ENCODE data around the gene A2M.

Gene A2M

DNA sequence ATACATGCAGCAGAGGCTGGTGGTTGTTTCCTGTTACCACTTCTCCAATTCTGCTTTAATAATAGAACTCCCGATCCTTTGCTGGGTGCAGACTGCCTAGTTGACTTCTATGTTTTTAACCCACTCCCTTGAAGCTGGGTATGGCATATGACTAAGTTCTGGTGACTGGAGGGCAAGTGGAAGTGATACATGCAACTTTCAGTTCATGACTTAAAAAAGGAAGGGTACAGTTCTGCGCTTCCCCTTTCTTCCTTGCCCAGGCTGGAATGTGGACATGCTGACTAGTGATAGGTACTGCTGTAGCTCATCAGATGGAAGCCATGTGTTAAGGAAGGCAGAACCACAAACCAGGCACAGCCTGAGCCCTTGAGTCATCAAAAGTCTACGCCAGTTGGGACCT is 2.4 kb upstream of the A2M start:
- Histone ChIP-seq H3K4me3 (ENCODE audit: low read depth in 1 of 2, low read length in 2 of 2) (no peak overlapping the region), H3K4me1 (ENCODE audit: control insufficient read depth in 1 of 2, insufficient read depth in 2 of 2, low read length in 2 of 2) (peaks cover 7 to 9% of the 10 kb centered on the region in 2 donors), H3K27me3 (ENCODE audit: low read depth, low read length) (no peaks in the 10 kb centered on the region), H3K9me3 (ENCODE audit: control insufficient read depth in 1 of 2, low read length in 2 of 2) (no peaks in the 10 kb centered on the region), H3K36me3 (ENCODE audit: control insufficient read depth in 1 of 2, insufficient read depth in 2 of 2, low read length in 2 of 2) (no peaks in the 10 kb centered on the region), H3K27ac (ENCODE audit: low read length) (peak overlapping the region; percentile 19)

DNA sequence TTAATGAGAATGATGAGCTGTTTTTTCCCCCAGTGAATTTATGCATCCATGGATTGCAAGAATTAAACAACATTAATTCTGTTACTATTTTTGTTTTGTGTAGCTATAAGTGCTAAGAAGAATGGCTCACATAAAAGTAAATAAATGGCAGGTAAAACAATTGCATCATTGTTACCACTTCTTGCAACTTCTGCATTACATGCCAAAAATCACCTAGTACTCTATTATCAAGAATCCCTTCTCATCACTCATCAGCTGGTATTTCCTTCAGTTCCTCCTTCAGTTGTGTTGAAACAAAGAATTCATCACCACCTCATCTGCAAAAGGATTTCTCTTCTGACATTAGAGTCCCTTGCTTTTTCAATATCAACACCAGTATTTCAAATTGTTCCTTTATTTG is 773 bp downstream of the A2M start:
- peak overlapping the region; percentile 66 to 67 for H3K4me3 ChIP-seq (ENCODE audit: low read depth in 1 of 2, low read length in 2 of 2)
- peaks cover under 1 to 6% of the 10 kb centered on the region in 2 donors for H3K36me3 ChIP-seq (ENCODE audit: control insufficient read depth in 1 of 2, insufficient read depth in 2 of 2, low read length in 2 of 2)
- peak overlapping the region; percentile 89 for H3K27ac ChIP-seq (ENCODE audit: low read length)
- no peaks in the 10 kb centered on the region for H3K9me3 ChIP-seq (ENCODE audit: control insufficient read depth in 1 of 2, low read length in 2 of 2)
- H3K27me3 ChIP-seq (ENCODE audit: low read depth, low read length): no peaks in the 10 kb centered on the region
- H3K4me1 ChIP-seq (ENCODE audit: control insufficient read depth in 1 of 2, insufficient read depth in 2 of 2, low read length in 2 of 2): peaks cover 7 to 9% of the 10 kb centered on the region in 2 donors

- H3K27me3 ChIP-seq (ENCODE audit: low read depth, low read length): no peaks in the 10 kb centered on the region
- peaks cover 5 to 7% of the 10 kb centered on the region in 2 donors for H3K4me1 ChIP-seq (ENCODE audit: control insufficient read depth in 1 of 2, insufficient read depth in 2 of 2, low read length in 2 of 2)
- peak overlapping the region; percentile 46 to 53 for H3K4me3 ChIP-seq (ENCODE audit: low read depth in 1 of 2, low read length in 2 of 2)
- no peaks in the 10 kb centered on the region for H3K9me3 ChIP-seq (ENCODE audit: control insufficient read depth in 1 of 2, low read length in 2 of 2)
- H3K27ac ChIP-seq (ENCODE audit: low read length): no peak overlapping the region
- peaks cover 9 to 16% of the 10 kb centered on the region in 2 donors for H3K36me3 ChIP-seq (ENCODE audit: control insufficient read depth in 1 of 2, insufficient read depth in 2 of 2, low read length in 2 of 2)
Observed at GRCh38 chr12:9113987-9114309, 1.8 kb downstream of the A2M start.

- Histone ChIP-seq H3K27me3 (ENCODE audit: low read depth, low read length) (no peaks in the 10 kb centered on the region), H3K4me1 (ENCODE audit: control insufficient read depth in 1 of 2, insufficient read depth in 2 of 2, low read length in 2 of 2) (peaks cover 4 to 5% of the 10 kb centered on the region in 2 donors), H3K36me3 (ENCODE audit: control insufficient read depth in 1 of 2, insufficient read depth in 2 of 2, low read length in 2 of 2) (peaks cover 14 to 21% of the 10 kb centered on the region in 2 donors), H3K4me3 (ENCODE audit: low read depth in 1 of 2, low read length in 2 of 2) (peak overlapping the region; percentile 46 to 53), H3K9me3 (ENCODE audit: control insufficient read depth in 1 of 2, low read length in 2 of 2) (no peaks in the 10 kb centered on the region), H3K27ac (ENCODE audit: low read length) (peak overlapping the region; percentile 48)
Observed at GRCh38 chr12:9113296-9113986, 2.3 kb downstream of the A2M start.

- H3K4me1 ChIP-seq (ENCODE audit: control insufficient read depth in 1 of 2, insufficient read depth in 2 of 2, low read length in 2 of 2): peaks cover 2 to 4% of the 10 kb centered on the region in 2 donors
- no peaks in the 10 kb centered on the region for H3K27me3 ChIP-seq (ENCODE audit: low read depth, low read length)
- peaks cover 18 to 25% of the 10 kb centered on the region in 2 donors for H3K36me3 ChIP-seq (ENCODE audit: control insufficient read depth in 1 of 2, insufficient read depth in 2 of 2, low read length in 2 of 2)
- H3K9me3 ChIP-seq (ENCODE audit: control insufficient read depth in 1 of 2, low read length in 2 of 2): no peaks in the 10 kb centered on the region
- H3K4me3 ChIP-seq (ENCODE audit: low read depth in 1 of 2, low read length in 2 of 2): peak overlapping the region; percentile 9 to 53
- no peak overlapping the region for H3K27ac ChIP-seq (ENCODE audit: low read length)
Observed at GRCh38 chr12:9112076-9112853, 3.5 kb downstream of the A2M start.

DNA sequence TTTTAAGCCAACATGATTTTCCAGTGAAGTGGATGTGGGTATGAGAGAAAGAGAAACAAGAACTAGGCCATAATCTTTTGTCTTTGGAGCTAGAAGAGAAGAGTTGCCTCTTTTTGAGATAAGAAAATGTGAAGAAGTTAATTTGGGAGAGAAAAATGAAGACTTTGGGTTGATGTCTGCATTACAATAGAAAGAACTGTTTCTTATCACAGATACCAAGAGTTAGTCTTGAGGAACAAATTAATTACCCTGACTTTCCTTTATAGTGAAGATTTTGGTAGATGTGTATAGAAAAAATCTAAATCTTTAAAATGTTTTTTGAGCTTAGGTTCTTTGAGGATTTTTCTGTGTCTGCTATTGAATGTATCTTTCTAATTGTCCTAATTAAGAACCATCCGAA is 4.2 kb downstream of the A2M start:
- no peak overlapping the region for H3K4me3 ChIP-seq (ENCODE audit: low read depth in 1 of 2, low read length in 2 of 2)
- H3K36me3 ChIP-seq (ENCODE audit: control insufficient read depth in 1 of 2, insufficient read depth in 2 of 2, low read length in 2 of 2): peaks cover 21 to 32% of the 10 kb centered on the region in 2 donors
- no peak overlapping the region for H3K27ac ChIP-seq (ENCODE audit: low read length)
- H3K27me3 ChIP-seq (ENCODE audit: low read depth, low read length): no peaks in the 10 kb centered on the region
- no peaks in the 10 kb centered on the region for H3K9me3 ChIP-seq (ENCODE audit: control insufficient read depth in 1 of 2, low read length in 2 of 2)
- no peaks in the 10 kb centered on the region for H3K4me1 ChIP-seq (ENCODE audit: control insufficient read depth in 1 of 2, insufficient read depth in 2 of 2, low read length in 2 of 2)

- Histone ChIP-seq H3K27me3 (ENCODE audit: low read depth, low read length) (no peaks in the 10 kb centered on the region), H3K9me3 (ENCODE audit: control insufficient read depth in 1 of 2, low read length in 2 of 2) (no peaks in the 10 kb centered on the region), H3K27ac (ENCODE audit: low read length) (no peak overlapping the region), H3K4me1 (ENCODE audit: control insufficient read depth in 1 of 2, insufficient read depth in 2 of 2, low read length in 2 of 2) (no peaks in the 10 kb centered on the region), H3K4me3 (ENCODE audit: low read depth in 1 of 2, low read length in 2 of 2) (no peak overlapping the region), H3K36me3 (ENCODE audit: control insufficient read depth in 1 of 2, insufficient read depth in 2 of 2, low read length in 2 of 2) (peaks cover 28 to 35% of the 10 kb centered on the region in 2 donors)
Observed at GRCh38 chr12:9109737-9110491, 5.8 kb downstream of the A2M start.

GRCh38 chr12:9109213-9109522 is 6.6 kb downstream of the A2M start:
- H3K36me3 ChIP-seq (ENCODE audit: control insufficient read depth in 1 of 2, insufficient read depth in 2 of 2, low read length in 2 of 2): peaks cover 31 to 37% of the 10 kb centered on the region in 2 donors

GRCh38 chr12:9108504-9109212 is 7.1 kb downstream of the A2M start:
- Histone ChIP-seq H3K27ac (ENCODE audit: low read length) (no peak overlapping the region), H3K36me3 (ENCODE audit: control insufficient read depth in 1 of 2, insufficient read depth in 2 of 2, low read length in 2 of 2) (peaks cover 36 to 41% of the 10 kb centered on the region in 2 donors), H3K4me1 (ENCODE audit: control insufficient read depth in 1 of 2, insufficient read depth in 2 of 2, low read length in 2 of 2) (no peaks in the 10 kb centered on the region), H3K9me3 (ENCODE audit: control insufficient read depth in 1 of 2, low read length in 2 of 2) (no peaks in the 10 kb centered on the region), H3K27me3 (ENCODE audit: low read depth, low read length) (no peaks in the 10 kb centered on the region), H3K4me3 (ENCODE audit: low read depth in 1 of 2, low read length in 2 of 2) (no peak overlapping the region)

More at GRCh38 chr12:9109213-9109522, 6.6 kb downstream of the A2M start:
- Histone ChIP-seq H3K4me3 (ENCODE audit: low read depth in 1 of 2, low read length in 2 of 2) (no peak overlapping the region), H3K27me3 (ENCODE audit: low read depth, low read length) (no peaks in the 10 kb centered on the region), H3K27ac (ENCODE audit: low read length) (no peak overlapping the region), H3K9me3 (ENCODE audit: control insufficient read depth in 1 of 2, low read length in 2 of 2) (no peaks in the 10 kb centered on the region), H3K4me1 (ENCODE audit: control insufficient read depth in 1 of 2, insufficient read depth in 2 of 2, low read length in 2 of 2) (no peaks in the 10 kb centered on the region)

DNA sequence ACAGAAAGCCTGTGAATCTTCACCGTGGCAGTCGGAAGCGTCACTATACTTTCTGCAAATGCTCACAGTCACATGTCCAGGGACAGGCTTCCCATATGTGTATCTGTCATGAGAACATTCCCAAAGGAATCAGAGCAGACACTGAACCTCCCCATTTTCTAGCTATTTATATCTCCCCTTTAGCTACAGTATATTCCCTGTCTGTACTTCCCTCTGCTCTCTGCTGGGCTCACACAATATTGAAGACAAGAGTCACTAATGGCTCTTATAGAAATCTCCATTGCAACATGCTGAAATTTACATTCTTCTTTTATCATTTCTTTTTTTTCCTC is 8.2 kb downstream of the A2M start:
- H3K36me3 ChIP-seq (ENCODE audit: control insufficient read depth in 1 of 2, insufficient read depth in 2 of 2, low read length in 2 of 2): peaks cover 40 to 44% of the 10 kb centered on the region in 2 donors

More for the DNA sequence above, 8.2 kb downstream of the A2M start:
- no peak overlapping the region for H3K4me3 ChIP-seq (ENCODE audit: low read depth in 1 of 2, low read length in 2 of 2)
- no peaks in the 10 kb centered on the region for H3K27me3 ChIP-seq (ENCODE audit: low read depth, low read length)
- H3K27ac ChIP-seq (ENCODE audit: low read length): no peak overlapping the region
- no peaks in the 10 kb centered on the region for H3K4me1 ChIP-seq (ENCODE audit: control insufficient read depth in 1 of 2, insufficient read depth in 2 of 2, low read length in 2 of 2)
- H3K9me3 ChIP-seq (ENCODE audit: control insufficient read depth in 1 of 2, low read length in 2 of 2): no peaks in the 10 kb centered on the region
